ENCODE results near the gene HNRNPA1. TPM values are rescaled to one million over a fixed set of nuclear protein-coding genes. Genes with fewer than 3 reads are reported as not detected.

The HNRNPA1 gene

DNA sequence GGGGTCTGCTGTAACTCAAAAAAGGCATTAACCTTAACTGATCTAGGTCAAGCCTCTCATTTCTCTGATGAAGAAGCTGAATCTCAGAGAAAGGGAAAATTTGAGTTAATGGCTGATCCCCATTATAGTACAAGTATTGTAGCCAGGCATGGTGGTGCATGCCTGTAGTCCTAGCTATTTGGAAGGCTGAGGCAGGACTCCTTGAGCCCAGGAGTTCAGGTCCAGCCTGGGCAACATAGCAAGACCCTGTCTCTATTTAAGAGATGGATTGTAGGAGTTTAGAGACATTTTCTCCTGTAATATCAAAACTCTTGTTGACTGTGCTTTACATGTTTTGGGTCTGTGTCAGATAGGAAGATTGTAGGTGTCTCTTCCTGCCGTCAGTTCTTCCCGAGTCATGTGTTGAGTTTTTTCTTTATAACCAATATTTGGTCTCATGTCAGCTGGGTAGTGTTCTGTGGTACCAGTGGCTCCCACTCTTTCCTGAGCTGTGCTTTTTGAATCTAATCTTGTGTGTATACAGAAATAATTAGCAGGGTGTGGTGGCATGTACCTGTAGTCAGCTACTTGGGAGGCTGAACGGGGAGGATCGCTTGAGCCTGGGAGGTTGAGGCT is 53.0 kb downstream of the HNRNPA1 start:
- WGBS, result 97% methylated on average over 2 of the region's 4 CpGs
- peaks cover 9 to 18% of the 10 kb centered on the region in 2 experiments for H3K36me3 ChIP-seq (ENCODE audit: control insufficient read depth in 1 of 2, insufficient read depth in 2 of 2, low read depth in 1 of 2, low read length in 2 of 2)

More for the DNA sequence above, 53.0 kb downstream of the HNRNPA1 start:
- Histone ChIP-seq H3K4me1 (ENCODE audit: control insufficient read depth, insufficient read depth, low read depth, low read length) (peaks cover 9% of the 10 kb centered on the region), H3K79me1 (replicated peaks; ENCODE audit: low read length, poor library complexity, severe bottlenecking) (peaks cover 16% of the 10 kb centered on the region), H3K18ac (ENCODE audit: low read depth in 1 of 2, low read length in 2 of 2) (no peak overlapping the region), H2BK12ac (ENCODE audit: low read length in 2 of 2) (no peak overlapping the region), H2BK5ac (ENCODE audit: low read depth, low read length, poor library complexity, severe bottlenecking) (no peak overlapping the region), H3K27me3 (ENCODE audit: control insufficient read depth in 1 of 2, insufficient read depth in 1 of 2, low read length in 2 of 2) (no peaks in the 10 kb centered on the region), H2AK5ac (ENCODE audit: low read length, severe bottlenecking) (no peak overlapping the region), H3K4ac (ENCODE audit: low read depth in 1 of 2, low read length in 2 of 2) (no peak overlapping the region), H3K27ac (ENCODE audit: low read length, poor library complexity, severe bottlenecking) (no peak overlapping the region), H3K9ac (ENCODE audit: low read length) (no peak overlapping the region), H2AFZ (ENCODE audit: low read depth, low read length) (no peak overlapping the region), H2BK15ac (ENCODE audit: low read depth, poor library complexity, severe bottlenecking) (no peak overlapping the region), H3K14ac (ENCODE audit: low read length in 2 of 2) (no peak overlapping the region), H3K4me3 (ENCODE audit: insufficient read depth in 1 of 2, low read depth in 1 of 2, low read length in 2 of 2) (no peak overlapping the region), H3K4me2 (ENCODE audit: low read length, poor library complexity, severe bottlenecking) (no peak overlapping the region), H2BK120ac (ENCODE audit: low read depth, low read length) (no peak overlapping the region), H3K9me3 (ENCODE audit: control insufficient read depth, low read length) (no peaks in the 10 kb centered on the region), H3K23ac (ENCODE audit: low read length in 2 of 2) (no peak overlapping the region), H4K8ac (ENCODE audit: low read length) (no peak overlapping the region), H4K91ac (ENCODE audit: low read length) (no peak overlapping the region)
- no peak for DNase-seq

Small RNAs within 50 kb of the gene (small RNA-seq; reads per million reads assigned to genes)
- gene RN7SL390P (ENCODE audit: low read depth) (not detected), gene RNU6-950P (ENCODE audit: low read depth) (not detected)

Data from mesenchymal stem cell (in vitro differentiated cells and primary cell).